Measurements from ENCODE around the gene CDC42EP3.

The CDC42EP3 gene

DNA sequence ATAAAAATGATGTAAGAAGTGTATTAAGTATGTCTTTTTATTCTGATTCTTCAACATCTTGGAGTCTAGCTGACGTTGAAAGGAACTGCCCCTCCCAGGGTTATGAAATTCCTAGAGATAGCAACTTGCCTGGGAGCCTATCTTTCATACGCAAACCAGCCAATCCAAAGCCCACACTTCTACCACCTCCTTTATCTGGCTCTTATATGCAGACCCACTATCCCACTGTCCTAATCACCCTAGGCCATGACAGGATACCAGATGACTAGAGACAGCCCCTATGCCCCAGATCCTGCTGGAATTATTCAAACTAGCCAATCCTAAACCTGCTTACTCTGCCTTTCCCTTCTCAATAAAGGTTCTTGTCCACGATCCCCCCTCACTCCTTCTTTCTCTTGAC is 11.8 kb upstream of the CDC42EP3 start:
- DNase-seq, result no peak

DNA sequence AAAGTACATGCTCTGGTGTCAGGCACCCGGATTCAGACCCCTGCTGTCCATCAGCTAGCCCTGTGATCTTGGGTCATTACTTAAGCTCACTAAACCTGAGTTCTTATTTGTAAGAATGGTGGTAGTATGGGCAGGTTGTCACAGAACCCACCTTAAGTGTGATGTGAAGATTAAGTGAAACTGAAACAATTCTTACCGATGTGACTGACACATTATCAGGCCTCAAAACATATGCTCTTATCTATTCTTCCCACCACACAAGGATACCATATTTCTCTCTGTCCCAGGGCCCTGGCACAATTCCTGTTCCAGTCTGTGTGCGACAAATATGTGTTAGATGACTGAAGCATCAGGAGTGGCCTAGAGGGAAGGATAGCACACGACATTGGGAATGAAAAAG is 11.0 kb upstream of the CDC42EP3 start:
- DNase-seq, result no peak

DNA sequence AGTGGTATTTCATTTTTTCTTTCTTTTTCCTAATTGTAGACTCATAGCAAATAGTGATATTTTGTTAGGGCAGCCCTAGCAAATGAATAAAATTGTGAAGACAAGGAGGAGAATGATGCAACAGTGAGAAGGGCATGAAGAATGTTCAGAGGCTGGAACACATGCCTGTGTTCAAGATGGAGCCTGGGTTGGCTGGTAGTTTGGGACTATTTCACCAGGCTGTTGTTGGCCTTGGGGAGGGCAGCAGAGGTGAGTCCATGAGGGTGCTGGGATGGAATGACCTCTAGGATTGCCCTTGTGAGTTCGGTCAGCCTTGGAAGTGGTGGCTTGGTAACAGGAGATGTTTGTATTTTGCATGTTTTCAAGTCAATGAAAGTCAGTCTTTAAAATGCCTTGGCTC is 10.1 kb upstream of the CDC42EP3 start:
- no peak for DNase-seq

DNA sequence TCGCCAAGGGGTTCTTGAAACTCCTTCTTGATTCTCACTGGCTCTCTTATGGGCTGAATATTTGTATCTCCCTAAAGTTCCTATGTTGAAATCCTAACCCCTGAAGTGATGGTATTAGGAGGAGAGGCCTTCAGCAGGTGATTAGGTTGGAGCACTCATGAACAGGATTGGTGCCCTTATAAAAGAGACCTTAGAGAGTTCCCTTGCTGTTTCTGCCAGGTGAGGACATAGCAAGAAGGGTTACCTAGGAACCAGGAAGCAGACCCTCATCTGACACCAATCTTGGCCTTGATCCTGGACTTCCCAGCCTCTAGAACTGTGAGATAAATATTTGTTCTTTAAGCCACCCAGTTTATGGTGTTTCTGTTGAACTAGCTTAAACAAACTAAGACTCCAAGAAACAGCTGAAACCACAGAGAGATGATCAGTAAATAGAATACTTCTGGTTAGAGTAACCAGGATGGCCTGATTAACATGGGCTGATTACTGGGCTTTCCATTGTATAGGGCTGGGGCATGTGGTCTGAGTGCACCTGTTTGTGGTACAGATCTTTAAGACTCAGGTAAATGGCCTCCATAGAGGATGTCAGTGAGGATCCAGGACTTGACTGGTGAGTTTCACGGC is 7.7 kb upstream of the CDC42EP3 start:
- DNase-seq, result no peak

DNA sequence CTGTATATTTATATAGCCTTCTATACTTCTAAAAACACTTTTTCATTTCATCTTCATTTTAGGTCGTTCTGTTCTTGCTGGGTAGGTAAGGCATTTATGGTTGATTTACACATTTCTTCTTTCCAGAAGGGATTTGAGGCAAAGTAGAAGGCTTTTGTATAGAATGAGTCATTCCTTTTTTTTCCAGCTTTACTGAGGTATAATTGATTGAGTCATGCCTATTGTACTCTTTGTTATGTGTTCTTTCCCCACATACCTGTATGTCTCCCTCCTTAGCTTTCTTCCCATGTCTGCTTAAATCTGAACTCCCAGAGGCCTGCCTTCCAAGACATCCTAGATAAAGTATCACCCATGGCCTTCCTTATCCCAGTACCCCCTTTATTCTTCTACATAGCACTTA is 4.8 kb upstream of the CDC42EP3 start:
- no peak for DNase-seq

DNA sequence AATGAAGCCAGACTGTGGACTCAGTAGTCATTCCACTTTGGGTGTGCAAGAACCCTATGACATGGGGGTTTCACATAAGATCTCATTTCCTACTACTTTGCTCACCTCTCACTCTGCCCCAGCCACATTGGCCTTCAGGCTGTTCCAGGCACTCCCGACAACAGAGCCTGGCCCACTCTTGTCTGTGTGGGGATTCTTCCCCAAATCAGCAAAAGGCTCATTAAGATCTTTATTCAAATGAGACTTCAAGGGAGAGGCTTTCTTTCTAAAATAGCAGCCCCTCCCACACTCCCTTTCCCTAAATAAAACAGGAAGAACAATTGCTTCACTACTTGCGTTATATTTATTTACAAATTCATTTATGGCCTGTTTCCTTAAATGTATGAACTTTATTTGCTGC is 3.5 kb upstream of the CDC42EP3 start:
- DNase-seq, result no peak

DNA sequence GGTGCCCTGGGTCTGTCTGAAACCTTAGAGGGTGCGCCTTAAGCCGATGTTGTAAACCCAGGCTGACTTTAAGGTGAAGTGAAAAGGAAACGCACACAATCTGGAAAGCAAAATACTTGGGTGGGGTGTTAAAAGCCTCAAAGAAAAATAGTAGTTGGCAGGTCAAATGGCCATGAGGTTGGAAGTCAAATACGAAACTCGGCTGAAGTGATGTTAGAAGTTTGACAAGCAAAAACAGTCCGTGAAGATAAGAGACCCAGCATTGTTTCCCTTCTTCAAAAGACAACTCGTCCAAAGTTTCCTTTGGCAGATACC is 1.4 kb upstream of the CDC42EP3 start:
- DNase-seq, result no peak

DNA sequence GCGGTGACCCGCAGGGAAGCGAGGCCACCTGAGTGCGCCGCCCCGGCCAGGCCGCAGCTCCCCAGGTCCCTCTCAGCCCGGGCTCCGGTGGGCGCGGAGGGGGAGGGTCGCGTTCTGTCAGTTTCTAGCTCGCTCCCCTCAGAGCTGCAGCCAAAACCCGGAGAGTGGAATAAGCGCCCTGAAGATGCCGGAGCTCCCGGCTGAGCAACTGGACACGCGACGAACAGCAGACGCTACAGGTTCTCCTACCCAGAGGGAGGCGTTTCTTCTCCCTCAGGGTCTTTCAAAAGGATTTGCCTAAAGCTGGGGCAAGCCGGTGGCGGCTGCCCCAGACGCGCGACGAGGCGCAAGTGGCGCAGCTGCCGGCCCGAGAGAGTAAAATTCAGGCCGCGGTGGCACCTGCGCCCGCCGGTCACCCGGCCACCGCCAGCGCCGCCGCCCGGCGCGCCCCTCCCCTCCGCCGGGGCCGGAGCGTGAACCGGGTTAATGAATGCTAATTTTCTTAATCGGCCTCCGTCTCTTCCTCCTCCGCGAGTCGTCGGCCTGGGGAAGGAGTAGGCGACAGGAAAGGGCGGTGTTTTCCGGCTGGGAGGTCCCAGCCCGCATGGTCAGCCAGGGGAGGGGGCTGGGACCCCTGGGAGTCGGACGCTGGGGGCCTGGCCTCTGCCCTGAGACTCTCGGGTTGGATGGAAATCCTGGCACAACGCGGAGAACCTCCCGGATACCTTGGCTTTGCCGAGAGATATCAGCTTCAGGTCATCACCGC is 845 bp upstream of the CDC42EP3 start:
- DNase-seq, result peak; percentile 67

DNA sequence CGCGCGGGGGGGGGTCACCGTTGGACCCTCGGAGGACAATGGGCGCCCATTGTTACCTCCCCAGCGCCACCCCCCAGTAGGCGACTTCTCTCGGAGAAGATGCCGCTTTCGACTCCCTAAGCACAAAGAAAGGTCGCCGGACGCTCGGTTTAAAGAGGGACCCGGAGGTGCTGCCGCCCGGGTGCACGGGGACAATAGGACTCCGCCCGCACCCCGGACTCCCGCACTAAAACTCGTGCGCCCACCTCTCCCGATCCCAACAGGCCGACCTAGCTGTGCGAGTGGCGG is 318 bp upstream of the CDC42EP3 start:
- DNase-seq, result no peak

DNA sequence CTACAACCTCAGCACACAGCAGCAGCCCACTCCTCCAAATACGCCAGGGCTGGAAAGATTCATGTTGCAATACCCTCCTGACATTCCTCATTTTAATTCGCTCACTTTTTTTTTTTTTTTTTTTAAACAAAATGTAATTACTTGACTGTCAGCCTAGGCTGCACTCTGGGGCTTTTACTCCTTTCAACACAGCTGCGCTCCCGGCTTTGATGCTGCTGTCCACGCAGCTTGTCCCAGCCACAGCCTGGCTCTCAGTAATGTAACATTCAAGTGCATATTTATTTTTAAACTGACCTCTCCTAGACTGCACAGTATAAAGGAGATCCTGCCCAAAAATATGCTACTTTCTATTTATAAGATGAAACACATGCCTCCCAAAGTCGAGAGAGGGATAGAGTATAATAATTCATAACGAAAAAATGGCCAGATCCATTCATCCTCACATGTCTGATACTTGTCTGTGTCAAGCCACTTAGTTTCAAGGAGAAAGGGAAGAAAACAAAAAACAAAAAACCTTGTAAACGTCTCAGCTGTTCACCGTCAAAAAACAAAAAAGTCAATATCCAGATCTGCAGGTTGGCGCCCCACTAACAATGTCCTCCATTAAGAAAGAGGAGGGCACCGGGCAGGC is 949 bp downstream of the CDC42EP3 start:
- DNase-seq, result no peak

DNA sequence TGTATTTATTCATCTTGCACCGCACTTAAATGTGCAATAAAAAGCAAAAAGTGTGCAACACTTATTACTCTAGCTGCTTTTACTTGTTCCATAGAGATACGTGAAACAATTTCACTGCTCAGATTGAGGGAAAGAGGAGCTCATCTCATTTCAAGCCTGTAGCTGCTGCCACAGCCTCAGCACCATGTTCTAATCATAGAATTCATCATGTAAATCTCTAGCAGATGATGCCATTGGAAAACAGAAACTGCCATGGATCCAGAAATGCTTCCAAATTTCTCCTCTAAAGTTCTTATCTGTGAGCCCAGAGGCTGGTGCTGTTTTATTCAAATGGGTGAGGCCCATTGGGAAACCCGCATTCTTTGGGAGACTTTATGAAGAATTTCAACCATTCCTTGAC is 2.0 kb downstream of the CDC42EP3 start:
- DNase-seq, result no peak

DNA sequence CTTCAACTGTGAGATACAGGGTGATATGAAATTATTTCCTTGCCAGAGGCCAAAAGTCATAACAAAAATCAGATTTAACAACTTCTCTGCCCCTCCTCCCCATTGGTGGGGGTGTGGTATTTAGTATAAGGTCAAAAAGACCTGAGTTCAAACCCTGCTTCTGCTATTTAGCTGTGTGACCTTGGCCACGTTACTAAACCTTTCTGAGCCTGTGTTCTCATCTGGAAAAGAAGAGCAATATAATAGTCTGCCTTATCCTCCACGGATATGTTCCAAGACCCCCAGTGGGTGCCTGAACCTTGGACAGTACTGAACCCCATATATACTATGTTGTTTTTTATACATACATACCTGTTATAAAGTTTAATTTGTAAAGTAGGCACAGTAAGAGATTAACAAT is 3.7 kb downstream of the CDC42EP3 start:
- DNase-seq, result no peak

DNA sequence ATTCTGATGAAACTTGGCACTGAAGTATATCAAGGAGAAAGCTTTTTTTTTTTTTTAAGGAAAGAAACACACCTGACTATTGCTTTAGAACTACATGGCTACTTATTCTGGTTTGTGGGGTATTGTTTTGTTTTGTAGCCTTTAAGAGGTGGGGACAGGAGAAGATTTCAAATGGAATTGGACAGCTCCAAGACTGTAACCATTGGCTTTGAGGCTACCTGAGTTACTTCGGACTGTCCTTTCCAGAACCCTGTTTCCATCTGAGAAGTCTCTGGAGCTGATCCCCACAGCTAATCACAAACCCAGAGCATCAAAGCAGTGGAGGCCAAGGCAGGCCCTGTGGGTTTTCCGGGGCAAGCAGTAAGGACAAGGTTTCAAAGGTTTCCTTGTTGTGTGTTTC is 4.7 kb downstream of the CDC42EP3 start:
- no peak for DNase-seq

DNA sequence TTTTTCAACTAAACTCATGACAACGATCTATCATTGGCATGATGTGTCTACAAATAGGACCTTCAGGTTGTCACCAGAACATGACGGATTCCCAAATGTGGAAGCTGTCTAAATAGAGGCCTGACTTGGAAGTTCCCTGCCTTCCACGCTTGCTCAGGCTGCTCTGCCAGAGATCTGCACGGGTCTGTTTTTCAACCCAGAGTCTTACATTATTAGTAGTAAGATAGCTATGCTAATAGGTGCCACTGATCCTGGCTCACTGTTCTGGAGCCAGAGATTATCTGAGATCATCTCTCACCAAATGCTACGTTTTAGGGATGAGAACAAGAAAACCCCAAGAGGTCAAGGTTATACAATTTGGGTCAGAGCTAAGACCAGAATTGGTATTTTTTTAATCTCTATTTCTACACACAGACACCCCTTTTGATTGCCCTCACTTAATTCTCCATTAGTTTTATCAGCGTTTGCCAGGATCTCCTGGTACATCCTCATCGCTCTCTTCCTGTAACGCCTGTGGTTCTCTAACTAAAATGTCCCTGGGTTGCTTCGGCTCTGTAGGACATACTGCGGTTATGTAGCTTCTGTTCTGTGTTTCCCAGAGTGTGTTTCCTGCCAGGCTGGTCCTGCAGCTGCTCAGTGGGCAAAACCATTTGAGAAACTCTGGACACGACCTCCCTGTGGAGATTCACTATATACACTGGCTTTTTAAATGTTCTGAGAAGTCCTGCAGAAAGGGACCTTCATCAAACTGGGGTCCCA is 5.7 kb downstream of the CDC42EP3 start:
- DNase-seq, result no peak

DNA sequence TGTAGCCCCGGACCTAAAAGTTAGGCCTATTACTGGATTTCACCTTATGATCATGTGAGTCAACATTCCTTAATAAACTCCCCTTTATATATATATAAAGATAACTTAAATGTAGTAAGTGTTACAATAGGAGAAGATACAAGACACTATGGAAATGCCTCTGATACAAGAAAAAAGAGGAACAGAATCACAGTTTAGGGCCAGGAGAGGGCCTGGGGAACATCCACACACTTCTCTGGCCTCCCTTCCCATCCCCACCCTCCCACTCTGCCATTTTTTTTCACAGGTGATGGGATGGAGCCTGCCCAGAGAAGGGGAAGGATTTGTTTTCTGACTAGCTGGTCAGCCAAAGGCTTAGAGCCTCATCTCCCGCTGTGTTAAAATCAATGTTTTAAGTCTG is 6.4 kb downstream of the CDC42EP3 start:
- DNase-seq, result no peak

DNA sequence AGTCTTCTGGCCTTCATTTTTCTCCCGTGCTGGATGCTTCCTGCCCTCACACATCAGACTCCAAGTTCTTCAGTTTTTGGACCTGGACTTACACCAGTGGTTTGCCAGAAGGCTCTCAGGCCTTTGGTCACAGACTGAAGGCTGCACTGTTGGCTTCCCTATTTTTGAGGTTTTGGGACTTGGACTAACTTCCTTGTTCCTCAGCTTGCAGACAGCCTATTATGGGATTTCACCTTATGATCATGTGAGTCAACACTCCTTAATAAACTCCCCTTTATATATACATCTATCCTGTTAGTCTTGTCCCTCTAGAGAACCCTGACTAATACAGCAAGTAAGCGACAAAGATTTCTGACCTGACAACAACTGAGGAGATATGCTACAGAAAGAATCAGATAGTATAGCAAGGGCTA is 7.2 kb downstream of the CDC42EP3 start:
- no peak for DNase-seq

DNA sequence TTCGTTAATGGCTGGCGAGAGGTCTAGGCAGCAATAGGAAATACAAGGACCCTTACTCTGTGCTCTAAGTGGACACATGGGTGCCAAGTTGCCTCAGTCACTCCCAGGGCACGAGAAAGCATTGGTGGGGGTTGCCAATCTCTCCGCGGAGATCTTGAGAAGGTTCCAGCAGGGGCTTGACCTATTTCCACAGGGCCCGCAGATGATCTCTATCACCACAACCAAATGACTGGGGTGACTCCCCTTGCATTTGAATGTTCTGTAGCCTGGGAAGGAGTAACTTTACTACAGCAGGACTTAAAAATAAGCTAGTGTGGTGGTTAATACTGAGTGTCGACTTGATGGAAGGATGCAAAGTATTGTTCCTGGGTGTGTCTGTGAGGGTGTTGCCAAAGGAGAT is 8.1 kb downstream of the CDC42EP3 start:
- no peak for DNase-seq

DNA sequence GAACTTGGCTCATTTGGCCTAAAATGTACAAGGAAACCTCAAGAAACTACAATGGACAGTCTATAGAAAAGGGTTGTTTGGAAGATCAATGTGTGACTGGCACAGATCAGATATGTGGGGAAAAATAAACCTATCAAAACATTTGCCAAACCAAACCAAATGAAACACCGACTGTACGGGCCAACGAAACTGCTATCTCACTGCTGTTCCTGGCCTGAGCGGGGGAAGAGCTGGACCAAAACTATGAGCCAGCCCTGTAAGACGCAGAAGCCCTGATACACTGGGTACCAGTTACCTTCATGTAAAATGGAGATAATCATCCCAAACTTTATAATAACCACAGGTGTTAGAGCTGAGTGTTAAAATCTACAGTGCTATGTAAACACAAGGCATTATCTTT is 11.7 kb downstream of the CDC42EP3 start:
- DNase-seq, result no peak

DNA sequence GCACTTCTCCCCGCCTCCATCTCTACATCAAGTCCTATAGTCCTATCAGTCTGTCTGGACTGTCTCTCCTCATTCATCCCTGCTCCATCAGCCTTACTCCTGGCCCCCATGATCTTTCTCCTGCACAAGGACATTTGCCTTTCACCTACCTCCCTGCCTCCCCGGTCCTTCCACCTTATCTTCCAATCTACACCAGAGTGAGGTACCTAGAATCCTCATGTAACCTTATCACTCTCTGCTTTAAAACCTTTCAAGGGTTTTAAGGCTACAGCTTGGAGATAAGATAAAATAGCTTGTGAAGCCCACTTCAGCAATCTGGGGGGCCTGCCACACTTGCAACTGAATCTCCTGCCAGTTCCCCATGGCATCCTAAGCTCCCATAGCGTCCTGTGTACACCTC is 12.8 kb downstream of the CDC42EP3 start:
- no peak for DNase-seq

DNA sequence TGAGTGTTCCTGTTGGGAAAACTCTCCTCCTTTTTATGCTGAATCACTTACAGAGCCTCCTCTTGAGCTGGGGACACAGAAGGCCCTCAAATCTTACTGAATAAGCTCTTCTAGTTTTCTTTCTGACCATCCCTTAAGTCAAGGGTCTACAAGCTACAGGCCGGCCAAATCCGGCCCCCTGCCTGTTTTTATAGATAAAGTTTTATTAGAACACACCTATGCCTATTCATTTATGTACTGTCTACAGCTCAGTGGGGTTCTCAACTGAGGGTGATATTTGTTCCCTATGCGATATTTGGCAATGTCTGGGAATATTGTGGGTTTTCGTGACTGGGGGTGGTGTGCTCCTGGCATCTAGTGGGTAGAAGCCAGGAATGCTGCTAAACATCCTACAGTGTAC is 14.0 kb downstream of the CDC42EP3 start:
- DNase-seq, result no peak

DNA sequence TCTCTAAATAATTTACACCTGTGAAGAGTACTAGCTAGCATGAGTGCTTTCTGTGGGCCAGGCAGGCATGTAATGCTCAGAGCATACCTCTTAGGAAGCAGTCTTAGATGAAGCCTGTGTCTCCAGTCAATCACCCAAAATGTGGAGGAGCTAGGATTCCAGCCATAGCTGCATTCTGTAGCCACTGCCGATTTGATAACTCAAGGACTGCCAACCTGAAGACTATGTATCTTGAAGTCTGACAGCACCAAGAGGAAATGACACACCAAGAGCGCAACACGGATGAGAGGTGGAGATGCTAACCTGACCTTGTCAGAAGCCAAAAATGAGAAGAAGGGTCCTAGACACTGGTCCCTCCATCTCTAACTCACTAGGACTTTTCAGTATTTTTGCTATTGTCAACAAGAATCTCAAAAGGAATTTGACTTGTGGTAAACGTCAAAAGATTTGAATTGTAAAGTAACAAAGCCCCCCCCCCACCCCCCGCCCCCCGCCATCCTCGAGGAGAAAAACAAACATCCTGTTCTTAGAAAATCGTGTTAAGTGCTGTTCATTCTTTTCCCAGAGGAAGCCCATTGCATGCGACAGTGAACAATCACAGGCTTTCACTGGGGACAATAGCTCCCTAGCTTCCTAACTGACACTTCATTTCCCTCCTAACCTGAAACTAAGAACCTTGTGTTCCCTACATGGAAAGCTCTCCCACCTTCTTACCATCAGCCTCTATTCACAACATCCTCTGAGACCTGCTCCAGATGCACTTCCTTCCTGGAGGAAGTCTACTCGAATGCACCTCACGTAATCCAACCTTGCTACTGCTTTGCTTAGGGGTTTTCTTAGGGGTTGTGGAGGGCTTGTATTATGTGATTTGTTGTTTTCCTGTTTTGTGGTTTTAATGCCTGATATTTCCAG is 14.7 kb downstream of the CDC42EP3 start:
- no peak for DNase-seq

DNA sequence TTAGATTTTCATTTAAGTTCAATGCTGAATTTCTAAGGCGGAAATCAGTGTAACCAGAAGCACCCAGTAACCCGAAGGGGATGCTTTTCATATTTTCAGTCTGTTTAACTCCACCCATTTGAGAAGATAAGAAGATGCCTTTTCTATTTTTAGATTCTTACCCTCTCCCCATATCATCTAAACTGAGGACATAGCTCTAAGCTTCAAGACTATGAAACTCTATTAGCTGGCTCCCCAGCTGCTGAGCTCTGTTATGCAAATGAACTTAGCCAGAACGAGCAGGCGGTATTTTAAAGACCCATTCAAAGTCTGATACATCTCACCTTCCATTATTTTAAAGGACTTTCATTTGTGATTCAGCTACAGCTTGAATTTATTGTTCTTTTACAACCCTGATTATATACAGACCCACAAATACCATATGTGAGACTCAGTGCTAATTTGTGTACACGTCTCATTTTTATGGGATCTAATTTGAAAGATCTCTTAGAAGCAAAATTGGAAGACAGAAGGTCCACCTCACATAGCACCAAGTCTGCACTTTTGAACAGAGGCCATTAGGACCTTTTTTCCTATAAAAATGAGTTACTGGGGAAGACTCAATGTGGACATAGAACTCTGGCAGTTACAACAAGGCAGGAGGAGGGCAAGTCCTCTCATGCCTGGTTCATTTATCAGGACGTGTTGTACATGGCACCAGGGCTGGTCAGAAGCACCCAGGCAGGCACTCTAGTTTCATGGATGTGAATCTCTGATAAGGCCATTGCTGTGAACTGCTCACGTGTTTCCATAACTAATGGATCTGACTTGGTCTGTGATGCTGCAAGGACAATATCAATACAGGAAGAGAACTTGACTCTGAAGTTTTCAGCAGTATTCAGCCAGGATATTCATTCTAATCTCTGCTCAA is 16.3 kb downstream of the CDC42EP3 start:
- DNase-seq, result no peak
